ENCODE results near the gene OR7G2.

GRCh38 chr19:9148697-9149096 lies 41.4 kb upstream of the OR7G2 start:
- TF ChIP-seq CTCF (IDR thresholded peaks at IDR 0.05; ENCODE audit: extremely low read depth in 1 of 2, insufficient read depth in 1 of 2, low read depth in 1 of 2, low read length in 2 of 2) (no peak), EZH2 (IDR thresholded peaks at IDR 0.05; ENCODE audit: borderline replicate concordance, low read depth, low read length, severe bottlenecking) (no peak), POLR2AphosphoS5 (IDR thresholded peaks at IDR 0.05; ENCODE audit: insufficient read depth, low read depth, low read length) (no peak), POLR2A (IDR thresholded peaks at IDR 0.05; ENCODE audit: low read depth, low read length) (no peak), FOS (IDR thresholded peaks at IDR 0.05; ENCODE audit: borderline replicate concordance, insufficient read depth, low read length) (no peak)
